Measurements from ENCODE around the gene PTBP1.

GRCh38 chr19:845707-846521 is 48.7 kb downstream of the PTBP1 start:
- no peak for TF ChIP-seq CTCF (conservative IDR thresholded peaks at IDR 0.05)
- no peak for TF ChIP-seq ZFX (IDR thresholded peaks at IDR 0.05)

Measured in C4-2B (cell line).